Keratinocyte (primary cell): ENCODE results near the gene CRYGS. TPM values are rescaled to one million over a fixed set of nuclear protein-coding genes. Genes with fewer than 3 reads are reported as not detected.
A peak's percentile ranks its signal among the peaks of the same experiment; 100 is the strongest.

Source experiments
- DNase-seq: peaks from one replicate; pipeline ENCODE4 v3.0.0-alpha.2; 2011; ENCODE audit warnings: low read depth, missing footprints, low spot score
- FAIRE-seq: peaks from 2 replicates; lab custom pipeline; 2011; peaks lifted over from hg19 to GRCh38; lab: Jason Lieb, UNC
- H2AFZ ChIP-seq: 2 replicates; pipeline ENCODE4 v1.6.0; 2012; ENCODE audit warnings: low read length, control low read depth, inconsistent platforms; ENCODE audit not compliant: control insufficient read depth
- H3K27ac ChIP-seq: 2 replicates; pipeline ENCODE4 v1.5.1; 2011; ENCODE audit warnings: low read length; ENCODE audit not compliant: control insufficient read depth, insufficient read depth
- H3K27me3 ChIP-seq: 3 replicates; pipeline ENCODE4 v1.6.0; 2011; ENCODE audit warnings: low read length; ENCODE audit not compliant: control insufficient read depth, insufficient read depth; ENCODE audit errors: extremely low read depth
- H3K36me3 ChIP-seq, 2 experiments: 2 replicates in 1 of 2; 3 replicates in 1 of 2; pipeline ENCODE4 v1.5.1; 2011; ENCODE audit warnings: low read length in 2 of 2, mild to moderate bottlenecking in 1 of 2; ENCODE audit not compliant: control insufficient read depth in 2 of 2, insufficient read depth in 2 of 2; ENCODE audit errors: extremely low read depth in 1 of 2
- H3K4me1 ChIP-seq: 3 replicates; pipeline ENCODE4 v1.5.1; 2011; ENCODE audit warnings: low read length; ENCODE audit not compliant: control insufficient read depth, insufficient read depth; ENCODE audit errors: extremely low read depth
- H3K4me2 ChIP-seq: 3 replicates; pipeline ENCODE4 v1.6.0; 2011; ENCODE audit warnings: low read depth, low read length; ENCODE audit not compliant: control insufficient read depth, insufficient read depth; ENCODE audit errors: extremely low read depth
- H3K4me3 ChIP-seq, 3 experiments: fragments of 200-600 bp in 1 of 3; sonication (generic) in 1 of 3; 2 replicates in 2 of 3; 3 replicates in 1 of 3; pipeline ENCODE4 v1.5.1; 2011 to 2016; ENCODE audit warnings: low read length in 3 of 3, mild to moderate bottlenecking in 3 of 3, control low read depth in 2 of 3, inconsistent platforms in 1 of 3, low read depth in 1 of 3, mixed read lengths in 1 of 3, mixed run types in 1 of 3, moderate library complexity in 1 of 3; ENCODE audit not compliant: control insufficient read depth in 2 of 3, insufficient read depth in 2 of 3; ENCODE audit errors: extremely low read depth in 1 of 3
- H3K79me2 ChIP-seq: 2 replicates; pipeline ENCODE4 v1.6.0; 2012; ENCODE audit warnings: low read length; ENCODE audit not compliant: control insufficient read depth, insufficient read depth
- H3K9ac ChIP-seq: 3 replicates; pipeline ENCODE4 v1.6.0; 2011; ENCODE audit warnings: low read length; ENCODE audit not compliant: control insufficient read depth, insufficient read depth; ENCODE audit errors: extremely low read depth
- H3K9me1 ChIP-seq: 3 replicates; pipeline ENCODE4 v1.6.0; 2011; ENCODE audit warnings: low read length; ENCODE audit not compliant: control insufficient read depth, insufficient read depth; ENCODE audit errors: extremely low read depth
- H3K9me3 ChIP-seq: 2 replicates; pipeline ENCODE4 v1.5.1; 2012; ENCODE audit warnings: low read depth, low read length; ENCODE audit not compliant: control insufficient read depth
- H4K20me1 ChIP-seq: 3 replicates; pipeline ENCODE4 v1.6.0; 2011; ENCODE audit warnings: low read length; ENCODE audit not compliant: control insufficient read depth, insufficient read depth; ENCODE audit errors: extremely low read depth
- EZH2 ChIP-seq: IDR thresholded peaks from one replicate; pipeline ENCODE4 v1.6.1; 2012; ENCODE audit warnings: inconsistent platforms, mild to moderate bottlenecking, low read length, moderate library complexity
- dilution Hi-C: fragments of 300-500 bp; cut with MboI; formaldehyde crosslinking; loops from one replicate; pipeline ENCODE4 v1.7.0; 2020; ENCODE audit warnings: low sequenced_read_pairs; ENCODE audit not compliant: extremely low pct_ligation_motif_present
- polyA plus RNA-seq, 5 experiments: library from polyadenylated mRNA; depleted of rRNA in 3 of 5; stranded (reverse) in 3 of 5; stranded (forward) in 1 of 5; unstranded in 1 of 5; fragments of >200 nt; gene quantifications; 1 replicate in 1 of 5; 2 replicates in 3 of 5; 3 replicates in 1 of 5; pipeline versions ENCODE4 v1.2.1 to v1.2.3, GENCODE V29; 2011 to 2012; ENCODE audit warnings: missing spikeins in 2 of 5, low read depth in 1 of 5, low replicate concordance in 1 of 5
- TF ChIP-seq, protein P1 (sequence below), 3 experiments: IDR thresholded peaks in 1 of 3; conservative IDR thresholded peaks in 1 of 3; optimal IDR thresholded peaks in 1 of 3; 2 replicates in 2 of 3; 3 replicates in 1 of 3; pipeline versions ENCODE3 to v1.5.1; 2011; ENCODE audit warnings: low read length in 3 of 3, mild to moderate bottlenecking in 3 of 3, moderate library complexity in 2 of 3, control low read depth in 1 of 3, inconsistent platforms in 1 of 3; ENCODE audit not compliant: insufficient read depth in 2 of 3; ENCODE audit errors: extremely low read depth in 1 of 3

The CRYGS gene
- polyA plus RNA-seq, 1 donor (not counting 4 experiments of a cell fraction or from before 2014, with no cell fraction given) = 3.4 TPM

DNA sequence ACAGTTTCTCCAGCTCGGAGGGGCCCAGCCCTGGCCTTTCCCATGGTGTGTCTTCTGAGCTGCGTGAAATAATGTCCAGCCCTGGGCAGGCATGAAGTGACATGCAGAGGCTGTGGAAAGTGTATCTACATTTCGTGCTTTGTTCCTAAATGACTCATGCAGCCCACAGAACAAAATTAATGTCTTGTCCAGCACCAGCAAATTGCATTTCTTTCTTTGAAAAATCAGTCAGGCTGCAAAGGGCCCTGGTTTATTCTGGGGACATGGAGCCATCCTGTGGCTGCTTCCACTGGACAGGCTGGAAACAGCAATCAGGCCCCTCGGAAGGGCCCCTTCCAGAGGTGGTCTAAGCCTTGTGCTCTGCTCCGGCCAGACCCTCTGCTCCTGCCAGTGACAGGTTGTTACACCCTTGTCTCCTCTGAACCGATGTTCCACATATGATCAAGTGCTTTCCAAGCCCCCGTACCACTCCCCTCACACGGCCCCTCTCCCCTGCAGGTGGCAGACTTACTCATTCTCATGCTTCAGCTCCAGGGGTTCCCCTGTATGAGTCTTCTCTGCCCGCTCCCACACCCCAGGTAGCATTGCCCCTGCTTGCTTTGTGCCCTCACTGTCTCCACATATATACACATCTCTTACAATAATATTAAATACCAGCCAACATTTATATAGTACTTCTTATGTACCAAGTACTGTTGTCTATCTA, 33.7 kb downstream of the CRYGS start:
- Histone ChIP-seq H3K27me3 (no peaks in the 10 kb centered on the region), H3K9me3 (no peaks in the 10 kb centered on the region), H3K27ac (no peak overlapping the region), H3K9ac (no peak overlapping the region), H3K36me3 (no peaks in the 10 kb centered on the region), H3K4me3 (no peak overlapping the region), H4K20me1 (no peaks in the 10 kb centered on the region), H2AFZ (no peak overlapping the region), H3K4me2 (peak overlapping the region; percentile 31), H3K79me2 (no peaks in the 10 kb centered on the region), H3K9me1 (no peaks in the 10 kb centered on the region), H3K4me1 (peaks cover 10% of the 10 kb centered on the region)
- no peak for FAIRE-seq
- dilution Hi-C loops = no loop called here
- peak; percentile 2 for DNase-seq
- TF ChIP-seq, protein P1, sequence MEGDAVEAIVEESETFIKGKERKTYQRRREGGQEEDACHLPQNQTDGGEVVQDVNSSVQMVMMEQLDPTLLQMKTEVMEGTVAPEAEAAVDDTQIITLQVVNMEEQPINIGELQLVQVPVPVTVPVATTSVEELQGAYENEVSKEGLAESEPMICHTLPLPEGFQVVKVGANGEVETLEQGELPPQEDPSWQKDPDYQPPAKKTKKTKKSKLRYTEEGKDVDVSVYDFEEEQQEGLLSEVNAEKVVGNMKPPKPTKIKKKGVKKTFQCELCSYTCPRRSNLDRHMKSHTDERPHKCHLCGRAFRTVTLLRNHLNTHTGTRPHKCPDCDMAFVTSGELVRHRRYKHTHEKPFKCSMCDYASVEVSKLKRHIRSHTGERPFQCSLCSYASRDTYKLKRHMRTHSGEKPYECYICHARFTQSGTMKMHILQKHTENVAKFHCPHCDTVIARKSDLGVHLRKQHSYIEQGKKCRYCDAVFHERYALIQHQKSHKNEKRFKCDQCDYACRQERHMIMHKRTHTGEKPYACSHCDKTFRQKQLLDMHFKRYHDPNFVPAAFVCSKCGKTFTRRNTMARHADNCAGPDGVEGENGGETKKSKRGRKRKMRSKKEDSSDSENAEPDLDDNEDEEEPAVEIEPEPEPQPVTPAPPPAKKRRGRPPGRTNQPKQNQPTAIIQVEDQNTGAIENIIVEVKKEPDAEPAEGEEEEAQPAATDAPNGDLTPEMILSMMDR (optimal IDR thresholded peaks at IDR 0.05 in 1 of 3, IDR thresholded peaks at IDR 0.05 in 1 of 3, conservative IDR thresholded peaks at IDR 0.05 in 1 of 3; ENCODE audit: extremely low read depth in 1 of 3, insufficient read depth in 2 of 3, low read length in 3 of 3) = peak in 1 of 3 experiments; percentile 1
- no peak for TF ChIP-seq EZH2

DNA sequence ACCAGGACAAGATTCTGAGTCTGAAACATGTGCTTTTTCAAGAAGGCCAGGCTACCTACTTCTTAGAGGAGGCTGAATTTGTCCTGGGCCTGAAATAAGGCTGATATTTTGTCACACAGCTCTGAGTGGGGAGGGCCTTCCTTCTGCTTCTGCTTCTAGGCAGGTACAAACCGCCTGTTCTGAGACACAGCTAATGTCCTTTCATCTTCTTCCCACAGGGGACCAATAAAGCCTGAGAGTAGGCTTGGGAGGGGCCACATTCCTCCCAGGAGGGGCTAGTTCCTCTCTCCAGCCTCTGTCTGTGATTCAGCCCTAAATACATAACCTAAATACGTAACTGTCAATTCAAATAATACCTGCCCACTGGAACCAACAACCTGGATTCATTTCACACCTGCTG, 34.8 kb downstream of the CRYGS start:
- H2AFZ ChIP-seq = no peak overlapping the region
- no peaks in the 10 kb centered on the region for H3K9me1 ChIP-seq
- FAIRE-seq = no peak
- H3K9ac ChIP-seq = no peak overlapping the region
- no peaks in the 10 kb centered on the region for H3K79me2 ChIP-seq
- no peaks in the 10 kb centered on the region for H3K36me3 ChIP-seq
- H3K27me3 ChIP-seq = no peaks in the 10 kb centered on the region
- no peak for DNase-seq
- no peak overlapping the region for H3K27ac ChIP-seq
- no peak overlapping the region for H3K4me2 ChIP-seq
- no peak overlapping the region for H3K4me3 ChIP-seq
- dilution Hi-C loops = no loop called here
- no peaks in the 10 kb centered on the region for H3K9me3 ChIP-seq
- TF ChIP-seq EZH2 = no peak
- TF ChIP-seq, protein P1 (optimal IDR thresholded peaks at IDR 0.05 in 1 of 3, IDR thresholded peaks at IDR 0.05 in 1 of 3, conservative IDR thresholded peaks at IDR 0.05 in 1 of 3; ENCODE audit: extremely low read depth in 1 of 3, insufficient read depth in 2 of 3, low read length in 3 of 3) = no peak
- peaks cover 10% of the 10 kb centered on the region for H3K4me1 ChIP-seq
- no peaks in the 10 kb centered on the region for H4K20me1 ChIP-seq
